ENCODE data around the gene TMED7.

GRCh38 chr5:115639377-115639776 is 13.5 kb upstream of the TMED7 start:
- TF ChIP-seq, protein P1, sequence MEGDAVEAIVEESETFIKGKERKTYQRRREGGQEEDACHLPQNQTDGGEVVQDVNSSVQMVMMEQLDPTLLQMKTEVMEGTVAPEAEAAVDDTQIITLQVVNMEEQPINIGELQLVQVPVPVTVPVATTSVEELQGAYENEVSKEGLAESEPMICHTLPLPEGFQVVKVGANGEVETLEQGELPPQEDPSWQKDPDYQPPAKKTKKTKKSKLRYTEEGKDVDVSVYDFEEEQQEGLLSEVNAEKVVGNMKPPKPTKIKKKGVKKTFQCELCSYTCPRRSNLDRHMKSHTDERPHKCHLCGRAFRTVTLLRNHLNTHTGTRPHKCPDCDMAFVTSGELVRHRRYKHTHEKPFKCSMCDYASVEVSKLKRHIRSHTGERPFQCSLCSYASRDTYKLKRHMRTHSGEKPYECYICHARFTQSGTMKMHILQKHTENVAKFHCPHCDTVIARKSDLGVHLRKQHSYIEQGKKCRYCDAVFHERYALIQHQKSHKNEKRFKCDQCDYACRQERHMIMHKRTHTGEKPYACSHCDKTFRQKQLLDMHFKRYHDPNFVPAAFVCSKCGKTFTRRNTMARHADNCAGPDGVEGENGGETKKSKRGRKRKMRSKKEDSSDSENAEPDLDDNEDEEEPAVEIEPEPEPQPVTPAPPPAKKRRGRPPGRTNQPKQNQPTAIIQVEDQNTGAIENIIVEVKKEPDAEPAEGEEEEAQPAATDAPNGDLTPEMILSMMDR (IDR thresholded peaks at IDR 0.05; ENCODE audit: insufficient read depth, low read depth, low read length), result no peak
- TF ChIP-seq EZH2 (IDR thresholded peaks at IDR 0.05; ENCODE audit: insufficient read depth, low read length), result no peak
